Loucy (cell line): Measurements from ENCODE around the gene NTNG1.

Experiments used
- H2AFZ ChIP-seq: fragments of 200-600 bp; sonication (generic); 2 replicates; pipeline ENCODE4 v1.6.0; 2016; ENCODE audit warnings: antibody characterized with exemption, mild to moderate bottlenecking, low read length, moderate library complexity
- H3F3A ChIP-seq: fragments of 200-600 bp; 2 replicates; pipeline ENCODE4 v1.6.0; 2016; ENCODE audit warnings: antibody characterized with exemption, low read depth, mild to moderate bottlenecking
- H3K27me3 ChIP-seq: fragments of 200-600 bp; sonication (generic); 2 replicates; pipeline ENCODE4 v1.6.1; 2014; ENCODE audit warnings: low read length, mild to moderate bottlenecking; ENCODE audit not compliant: insufficient read depth, poor library complexity, severe bottlenecking
- H3K36me3 ChIP-seq: fragments of 200-600 bp; sonication (generic); 2 replicates; pipeline ENCODE4 v1.6.1; 2016; ENCODE audit warnings: low read length; ENCODE audit not compliant: insufficient read depth
- H3K4me1 ChIP-seq: fragments of 200-600 bp; sonication (generic); 2 replicates; pipeline ENCODE4 v1.5.1; 2014; ENCODE audit warnings: low read length, mild to moderate bottlenecking; ENCODE audit not compliant: insufficient read depth, poor library complexity, severe bottlenecking
- H3K4me2 ChIP-seq: fragments of 200-600 bp; sonication (generic); 2 replicates; pipeline ENCODE4 v1.6.0; 2014; ENCODE audit warnings: antibody characterized with exemption, low read length, low read depth, mild to moderate bottlenecking; ENCODE audit not compliant: poor library complexity, severe bottlenecking
- H3K4me3 ChIP-seq: fragments of 200-600 bp; sonication (generic); 2 replicates; pipeline ENCODE4 v1.5.1; 2014; ENCODE audit warnings: low read length, mild to moderate bottlenecking, mixed read lengths; ENCODE audit not compliant: poor library complexity, severe bottlenecking
- H3K79me2 ChIP-seq: fragments of 200-600 bp; sonication (generic); 2 replicates; pipeline ENCODE4 v1.6.1; 2014; ENCODE audit warnings: low read length; ENCODE audit not compliant: insufficient read depth
- H3K9ac ChIP-seq: fragments of 200-600 bp; sonication (generic); 2 replicates; pipeline ENCODE4 v1.6.0; 2014; ENCODE audit warnings: mild to moderate bottlenecking, low read depth, low read length, moderate library complexity; ENCODE audit not compliant: poor library complexity, severe bottlenecking
- H3K9me2 ChIP-seq: fragments of 200-600 bp; sonication (generic); replicated peaks from 2 replicates; pipeline ENCODE4 v1.6.1; 2016; ENCODE audit warnings: low read depth, low read length, mixed read lengths
- H3K9me3 ChIP-seq: fragments of 200-600 bp; sonication (generic); 2 replicates; pipeline ENCODE4 v1.6.1; 2014; ENCODE audit warnings: mild to moderate bottlenecking, antibody characterized with exemption, low read length, low read depth; ENCODE audit not compliant: insufficient read depth
- H4K20me1 ChIP-seq: fragments of 200-600 bp; sonication (generic); 2 replicates; pipeline ENCODE4 v1.6.0; 2014; ENCODE audit warnings: antibody characterized with exemption, low read length, mild to moderate bottlenecking; ENCODE audit not compliant: insufficient read depth, poor library complexity, severe bottlenecking
- EZH2phosphoT487 ChIP-seq: fragments of 200-600 bp; IDR thresholded peaks from 2 replicates; pipeline ENCODE4 v1.6.1; 2018; ENCODE audit warnings: antibody characterized with exemption, mild to moderate bottlenecking, moderate library complexity, borderline replicate concordance
- TF ChIP-seq, protein P1 (sequence below): fragments of 200-600 bp; sonication (generic); conservative IDR thresholded peaks from 2 replicates; pipeline ENCODE4 v1.5.1; 2014; ENCODE audit warnings: mild to moderate bottlenecking, antibody characterized with exemption, low read length

NTNG1 gene

DNA sequence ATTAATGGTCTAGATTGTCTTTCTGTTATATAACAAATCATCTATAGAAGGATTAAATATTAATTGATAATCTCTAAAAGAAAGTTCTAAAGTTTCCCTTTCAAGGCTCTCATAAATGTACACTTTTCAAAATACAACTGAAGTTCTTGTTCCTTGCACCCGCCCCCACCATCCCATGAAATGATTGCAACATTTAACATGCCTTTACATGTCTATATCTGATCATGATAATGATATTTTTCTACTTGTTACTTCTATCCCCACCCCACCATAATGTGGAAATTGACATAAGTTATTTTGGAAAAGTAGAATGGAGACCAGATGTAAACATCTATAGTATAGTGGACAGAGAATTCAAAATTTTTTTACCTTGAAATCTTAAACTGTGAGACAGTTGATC lies 186.6 kb downstream of the NTNG1 start:
- Histone ChIP-seq H3K27me3 (no peaks in the 10 kb centered on the region), H3K4me2 (no peak overlapping the region), H3K4me3 (no peak overlapping the region)

DNA sequence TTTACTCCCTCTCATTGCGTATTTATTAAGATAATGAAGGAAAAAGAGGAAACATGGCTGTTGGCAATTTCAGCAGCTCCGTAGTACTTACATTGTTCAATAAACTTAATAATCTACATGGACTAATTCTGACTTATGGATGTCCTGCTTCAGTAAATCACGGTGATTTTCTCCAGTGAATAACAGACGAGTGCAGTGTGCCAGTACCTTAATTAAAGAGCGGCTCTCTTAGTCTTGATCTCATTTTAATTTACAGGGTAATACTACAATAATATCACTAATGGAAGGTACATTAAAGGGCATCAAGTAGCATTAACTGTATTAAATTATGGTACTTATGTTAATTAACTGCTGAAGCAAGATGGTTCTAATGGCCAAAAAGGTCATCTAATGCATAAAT lies 187.2 kb downstream of the NTNG1 start:
- Histone ChIP-seq H3K9ac (no peak overlapping the region), H4K20me1 (no peaks in the 10 kb centered on the region), H3K79me2 (no peaks in the 10 kb centered on the region), H2AFZ (no peak overlapping the region), H3K9me2 (no peaks in the 10 kb centered on the region; the same call in 1 of the 2 replicates), H3K36me3 (no peaks in the 10 kb centered on the region), H3F3A (no peaks in the 10 kb centered on the region), H3K4me2 (no peak overlapping the region), H3K9me3 (no peaks in the 10 kb centered on the region), H3K4me1 (no peaks in the 10 kb centered on the region), H3K4me3 (no peak overlapping the region), H3K27me3 (no peaks in the 10 kb centered on the region)
- no peak for TF ChIP-seq EZH2phosphoT487
- TF ChIP-seq, protein P1, sequence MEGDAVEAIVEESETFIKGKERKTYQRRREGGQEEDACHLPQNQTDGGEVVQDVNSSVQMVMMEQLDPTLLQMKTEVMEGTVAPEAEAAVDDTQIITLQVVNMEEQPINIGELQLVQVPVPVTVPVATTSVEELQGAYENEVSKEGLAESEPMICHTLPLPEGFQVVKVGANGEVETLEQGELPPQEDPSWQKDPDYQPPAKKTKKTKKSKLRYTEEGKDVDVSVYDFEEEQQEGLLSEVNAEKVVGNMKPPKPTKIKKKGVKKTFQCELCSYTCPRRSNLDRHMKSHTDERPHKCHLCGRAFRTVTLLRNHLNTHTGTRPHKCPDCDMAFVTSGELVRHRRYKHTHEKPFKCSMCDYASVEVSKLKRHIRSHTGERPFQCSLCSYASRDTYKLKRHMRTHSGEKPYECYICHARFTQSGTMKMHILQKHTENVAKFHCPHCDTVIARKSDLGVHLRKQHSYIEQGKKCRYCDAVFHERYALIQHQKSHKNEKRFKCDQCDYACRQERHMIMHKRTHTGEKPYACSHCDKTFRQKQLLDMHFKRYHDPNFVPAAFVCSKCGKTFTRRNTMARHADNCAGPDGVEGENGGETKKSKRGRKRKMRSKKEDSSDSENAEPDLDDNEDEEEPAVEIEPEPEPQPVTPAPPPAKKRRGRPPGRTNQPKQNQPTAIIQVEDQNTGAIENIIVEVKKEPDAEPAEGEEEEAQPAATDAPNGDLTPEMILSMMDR: no peak

More for the DNA sequence above, 186.6 kb downstream of the NTNG1 start:
- Histone ChIP-seq H4K20me1 (no peaks in the 10 kb centered on the region), H3K79me2 (no peaks in the 10 kb centered on the region), H3F3A (no peaks in the 10 kb centered on the region), H2AFZ (no peak overlapping the region), H3K9me3 (no peaks in the 10 kb centered on the region), H3K9ac (no peak overlapping the region), H3K36me3 (no peaks in the 10 kb centered on the region), H3K9me2 (no peaks in the 10 kb centered on the region; the same call in 1 of the 2 replicates), H3K4me1 (no peaks in the 10 kb centered on the region)
- TF ChIP-seq EZH2phosphoT487: no peak
- TF ChIP-seq, protein P1: no peak

DNA sequence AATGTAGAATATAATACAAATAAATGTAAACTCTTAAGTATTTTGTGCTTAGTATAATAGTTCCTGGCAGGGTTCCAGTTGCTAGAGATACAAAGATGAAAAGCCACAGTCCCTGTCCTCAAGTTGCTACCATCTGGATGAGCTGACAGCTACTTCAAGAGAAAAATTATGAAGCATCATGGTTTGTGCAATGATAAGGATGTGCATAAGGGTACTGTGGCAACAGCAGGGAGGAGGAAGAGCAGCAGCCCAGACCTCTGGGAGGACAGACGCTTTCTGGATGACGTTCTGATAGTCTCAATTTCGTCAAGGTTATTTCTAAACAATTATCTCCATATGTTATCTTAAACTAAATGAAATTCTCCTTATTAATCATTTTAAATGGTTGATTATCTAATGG lies 198.9 kb downstream of the NTNG1 start:
- Histone ChIP-seq H3K4me2 (no peak overlapping the region), H3K9me3 (no peaks in the 10 kb centered on the region), H3K4me1 (no peaks in the 10 kb centered on the region), H3K9ac (no peak overlapping the region), H4K20me1 (no peaks in the 10 kb centered on the region), H3K27me3 (no peaks in the 10 kb centered on the region), H3K4me3 (no peak overlapping the region), H3F3A (no peaks in the 10 kb centered on the region), H3K79me2 (no peaks in the 10 kb centered on the region), H3K9me2 (no peaks in the 10 kb centered on the region), H2AFZ (no peak overlapping the region), H3K36me3 (no peaks in the 10 kb centered on the region)
- no peak for TF ChIP-seq EZH2phosphoT487
- TF ChIP-seq, protein P1: no peak
